ENCODE data around the gene CEP112. TPM values are rescaled to one million over a fixed set of nuclear protein-coding genes. Genes with fewer than 3 reads are reported as not detected.

CEP112 gene
- total and polyA plus RNA-seq, 5 experiments from 2014 or later: 0.27 to 2.0 (median 1.7) TPM; not detected in 2

GRCh38 chr17:65659512-65659911 lies 532.4 kb downstream of the CEP112 start:
- H3K27me3 Mint-ChIP-seq: peaks cover 0 to 1% (median 0%) of the 10 kb centered on the region in 5 donors
- H3K9me3 Mint-ChIP-seq: peaks cover 0 to 1% (median 0%) of the 10 kb centered on the region in 9 donors
- peak overlapping the region in 2 of 10 donors; percentile 23 to 44 for H3K27ac Mint-ChIP-seq
- no peaks in the 10 kb centered on the region for H3K36me3 Mint-ChIP-seq
- no peak overlapping the region for H3K4me3 Mint-ChIP-seq
- peaks cover 2 to 14% (median 9%) of the 10 kb centered on the region in 4 donors for H3K4me1 Mint-ChIP-seq
- no peak for ATAC-seq
- POLR2A ChIA-PET: no interaction called here
- DNase-seq: no peak

- Mint-ChIP-seq H3K27ac (no peak overlapping the region), H3K4me1 (peaks cover 2 to 14% (median 9%) of the 10 kb centered on the region in 4 donors), H3K9me3 (no peaks in the 10 kb centered on the region), H3K4me3 (no peak overlapping the region), H3K36me3 (no peaks in the 10 kb centered on the region), H3K27me3 (no peaks in the 10 kb centered on the region)
- no peak for ATAC-seq
- DNase-seq: no peak
- POLR2A ChIA-PET: no interaction called here
These were observed 534.6 kb downstream of the CEP112 start for GRCh38 chr17:65657251-65657828.

GRCh38 chr17:65656390-65657250 lies 535.3 kb downstream of the CEP112 start:
- Mint-ChIP-seq H3K9me3 (no peaks in the 10 kb centered on the region), H3K4me1 (peaks cover 2 to 14% (median 9%) of the 10 kb centered on the region in 4 donors), H3K4me3 (no peak overlapping the region), H3K27ac (no peak overlapping the region), H3K36me3 (no peaks in the 10 kb centered on the region), H3K27me3 (peaks cover 0 to 1% (median 0%) of the 10 kb centered on the region in 5 donors)
- DNase-seq: no peak
- POLR2A ChIA-PET: no interaction called here
- no peak for ATAC-seq

- Mint-ChIP-seq H3K36me3 (no peaks in the 10 kb centered on the region), H3K4me3 (no peak overlapping the region), H3K27ac (no peak overlapping the region), H3K4me1 (peaks cover under 1 to 11% (median 7%) of the 10 kb centered on the region in 4 donors), H3K9me3 (no peaks in the 10 kb centered on the region), H3K27me3 (peaks cover 0 to 3% (median 0%) of the 10 kb centered on the region in 5 donors)
- POLR2A ChIA-PET: no interaction called here
- ATAC-seq: no peak
- DNase-seq: no peak
These were observed 536.2 kb downstream of the CEP112 start for GRCh38 chr17:65655706-65656105.

GRCh38 chr17:65644545-65644944 lies 547.4 kb downstream of the CEP112 start:
- Mint-ChIP-seq H3K4me1 (no peaks in the 10 kb centered on the region), H3K4me3 (no peak overlapping the region), H3K27me3 (no peaks in the 10 kb centered on the region), H3K27ac (no peak overlapping the region), H3K9me3 (peaks cover 0 to 42% (median 20%) of the 10 kb centered on the region in 9 donors), H3K36me3 (peaks cover 0 to 25% (median 14%) of the 10 kb centered on the region in 3 donors)
- POLR2A ChIA-PET: no interaction called here
- ATAC-seq: no peak
- DNase-seq: no peak

GRCh38 chr17:65638221-65638975 lies 553.5 kb downstream of the CEP112 start:
- no peak for ATAC-seq
- H3K27ac Mint-ChIP-seq: no peak overlapping the region
- DNase-seq: no peak
- H3K4me1 Mint-ChIP-seq: peaks cover 0 to 2% (median 0%) of the 10 kb centered on the region in 4 donors
- peaks cover 0 to 10% (median 10%) of the 10 kb centered on the region in 3 donors for H3K36me3 Mint-ChIP-seq
- no peak overlapping the region for H3K4me3 Mint-ChIP-seq
- H3K9me3 Mint-ChIP-seq: peaks cover 0 to 18% (median 6%) of the 10 kb centered on the region in 9 donors
- H3K27me3 Mint-ChIP-seq: no peaks in the 10 kb centered on the region
- POLR2A ChIA-PET: no interaction called here

- ATAC-seq: no peak
- Mint-ChIP-seq H3K27ac (peak overlapping the region in 1 of 10 donors; percentile 2), H3K4me1 (peaks cover 0 to 2% (median 0%) of the 10 kb centered on the region in 4 donors), H3K9me3 (peaks cover 0 to 15% (median 6%) of the 10 kb centered on the region in 9 donors), H3K4me3 (no peak overlapping the region), H3K36me3 (peaks cover 0 to 10% (median 10%) of the 10 kb centered on the region in 3 donors), H3K27me3 (no peaks in the 10 kb centered on the region)
- DNase-seq: no peak
- POLR2A ChIA-PET: no interaction called here
These were observed 554.1 kb downstream of the CEP112 start for GRCh38 chr17:65637786-65638185.

GRCh38 chr17:65634533-65634932 lies 557.4 kb downstream of the CEP112 start:
- no peak overlapping the region for H3K4me3 Mint-ChIP-seq
- H3K27me3 Mint-ChIP-seq: no peaks in the 10 kb centered on the region
- DNase-seq (no peak), ATAC-seq (no peak)
- no peak overlapping the region for H3K27ac Mint-ChIP-seq
- no peaks in the 10 kb centered on the region for H3K36me3 Mint-ChIP-seq
- H3K9me3 Mint-ChIP-seq: no peaks in the 10 kb centered on the region
- peaks cover 0 to 2% (median 0%) of the 10 kb centered on the region in 4 donors for H3K4me1 Mint-ChIP-seq
- POLR2A ChIA-PET: no interaction called here

GRCh38 chr17:65633988-65634387 lies 557.9 kb downstream of the CEP112 start:
- no peaks in the 10 kb centered on the region for H3K9me3 Mint-ChIP-seq
- peaks cover 0 to 3% (median 0%) of the 10 kb centered on the region in 5 donors for H3K27me3 Mint-ChIP-seq
- H3K36me3 Mint-ChIP-seq: no peaks in the 10 kb centered on the region
- no peak overlapping the region for H3K4me3 Mint-ChIP-seq
- peaks cover 0 to 2% (median 0%) of the 10 kb centered on the region in 4 donors for H3K4me1 Mint-ChIP-seq
- no peak for ATAC-seq
- POLR2A ChIA-PET: no interaction called here
- no peak for DNase-seq
- H3K27ac Mint-ChIP-seq: no peak overlapping the region

- ATAC-seq (no peak), DNase-seq (no peak)
- Mint-ChIP-seq H3K27me3 (peaks cover 0 to 3% (median 0%) of the 10 kb centered on the region in 5 donors), H3K36me3 (no peaks in the 10 kb centered on the region), H3K4me3 (no peak overlapping the region), H3K4me1 (no peaks in the 10 kb centered on the region), H3K9me3 (no peaks in the 10 kb centered on the region), H3K27ac (no peak overlapping the region)
- POLR2A ChIA-PET: no interaction called here
These were observed 558.6 kb downstream of the CEP112 start for GRCh38 chr17:65633146-65633881.

GRCh38 chr17:65630502-65630901 lies 561.4 kb downstream of the CEP112 start:
- ATAC-seq: no peak
- POLR2A ChIA-PET: no interaction called here
- DNase-seq: no peak
- Mint-ChIP-seq H3K36me3 (no peaks in the 10 kb centered on the region), H3K27me3 (peaks cover 0 to 3% (median 0%) of the 10 kb centered on the region in 5 donors), H3K9me3 (no peaks in the 10 kb centered on the region), H3K4me3 (no peak overlapping the region), H3K27ac (no peak overlapping the region), H3K4me1 (no peaks in the 10 kb centered on the region)

GRCh38 chr17:65629234-65629690 lies 562.7 kb downstream of the CEP112 start:
- H3K4me1 Mint-ChIP-seq: peaks cover 0 to 1% (median 0%) of the 10 kb centered on the region in 4 donors
- H3K36me3 Mint-ChIP-seq: no peaks in the 10 kb centered on the region
- no peak overlapping the region for H3K4me3 Mint-ChIP-seq
- ATAC-seq (no peak), DNase-seq (no peak)
- H3K9me3 Mint-ChIP-seq: no peaks in the 10 kb centered on the region
- H3K27me3 Mint-ChIP-seq: peaks cover 0 to 3% (median 0%) of the 10 kb centered on the region in 5 donors
- H3K27ac Mint-ChIP-seq: no peak overlapping the region
- POLR2A ChIA-PET: no interaction called here
